Activated CD8-positive, alpha-beta memory T cell treated with anti-CD3 and anti-CD28 coated beads, Interleukin-2, amount 50 U/mL, for 1 hour (primary cell): Measurements from ENCODE around the gene MTMR10.

Source experiments
- DNase-seq: peaks from one replicate; pipeline ENCODE4 v3.0.0-alpha.2; 2020; ENCODE audit errors: extremely low read depth

MTMR10 gene

DNA sequence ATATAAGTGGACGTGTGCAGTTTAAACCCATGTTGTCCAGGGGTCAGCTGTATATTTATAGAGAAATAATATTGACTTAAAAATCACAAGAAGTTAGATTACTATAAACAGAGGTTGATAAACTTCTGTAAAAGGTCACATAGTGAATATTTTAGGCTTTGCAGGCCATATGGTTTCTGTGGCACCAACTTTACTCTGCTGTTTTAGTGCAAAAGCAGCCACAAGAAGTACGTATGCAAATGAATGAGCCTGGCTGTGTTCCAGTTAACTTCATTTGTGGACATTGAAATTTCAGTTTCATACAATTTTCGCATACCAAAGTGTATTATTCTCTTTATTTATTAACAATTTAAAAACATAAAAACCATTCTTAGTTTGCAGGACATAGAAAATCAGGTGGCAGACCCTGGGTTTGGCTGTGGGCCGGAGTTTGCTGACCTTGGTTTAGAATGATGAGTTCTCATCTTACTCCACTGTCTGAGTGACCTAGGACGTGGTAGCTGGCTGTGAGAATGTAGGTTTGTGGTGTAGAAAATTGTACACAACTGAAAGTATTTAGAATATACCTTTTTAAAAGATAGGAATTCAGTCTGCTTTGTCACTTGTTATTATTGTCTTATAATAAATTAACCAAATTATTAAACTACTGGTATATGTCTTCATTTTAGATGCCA lies 71.4 kb downstream of the MTMR10 start:
- no peak for DNase-seq

DNA sequence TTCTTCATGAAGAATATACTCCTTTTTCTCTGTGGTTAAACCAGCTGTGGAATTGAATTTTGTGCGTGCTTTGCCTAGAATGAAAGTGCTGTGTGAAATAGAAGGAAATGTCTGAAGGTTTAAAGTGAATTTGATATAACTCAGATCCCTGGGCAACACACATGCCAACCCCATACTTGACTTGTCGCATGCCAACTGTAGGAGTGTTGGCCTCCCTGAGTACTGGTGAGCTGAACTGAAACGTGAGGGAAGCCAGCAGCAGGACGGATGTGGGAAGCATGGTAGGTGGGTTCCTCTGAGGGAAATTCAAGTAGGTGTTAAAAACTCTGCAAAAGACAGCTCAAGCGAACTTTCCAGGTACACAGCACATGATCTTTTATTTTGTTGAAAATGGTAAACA lies 73.1 kb downstream of the MTMR10 start:
- DNase-seq = no peak

DNA sequence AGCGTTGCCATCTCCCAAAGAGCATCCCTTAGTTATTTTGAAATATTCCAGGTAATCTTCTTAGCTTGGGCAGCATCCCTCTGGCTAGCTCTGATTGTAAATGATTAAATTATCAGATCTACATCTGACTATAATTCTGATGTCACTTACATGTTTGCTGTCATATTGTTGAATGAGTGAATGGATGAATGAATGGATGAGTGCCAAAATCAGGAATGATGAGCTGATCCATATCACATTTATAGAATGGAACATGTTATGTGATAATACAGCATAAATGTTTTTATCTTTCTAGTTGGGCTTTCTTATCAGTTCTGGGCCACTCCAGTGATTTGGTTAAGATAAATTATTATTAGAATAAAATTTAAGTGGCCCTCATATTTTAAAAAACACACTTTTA lies 73.8 kb downstream of the MTMR10 start:
- DNase-seq = no peak

DNA sequence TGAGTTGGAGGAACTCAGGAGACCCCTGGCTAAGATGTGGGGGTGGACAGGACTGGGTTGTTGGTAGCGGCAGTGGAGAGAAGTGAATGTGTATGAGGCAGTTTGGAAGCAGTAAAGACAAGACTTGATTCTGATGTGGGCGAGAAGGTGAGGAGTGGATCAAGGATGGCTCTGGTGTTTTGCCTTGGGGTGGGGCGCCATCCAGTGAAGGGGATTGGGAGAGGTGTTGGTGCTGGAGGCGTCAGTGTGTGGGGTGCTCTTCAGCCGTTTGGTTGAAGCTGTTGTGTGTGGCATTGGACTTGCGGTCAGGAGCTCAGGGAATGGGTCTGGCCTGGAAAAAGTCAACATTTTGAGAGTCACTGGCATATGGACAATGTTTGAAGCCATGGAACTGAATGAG lies 74.4 kb downstream of the MTMR10 start:
- no peak for DNase-seq

DNA sequence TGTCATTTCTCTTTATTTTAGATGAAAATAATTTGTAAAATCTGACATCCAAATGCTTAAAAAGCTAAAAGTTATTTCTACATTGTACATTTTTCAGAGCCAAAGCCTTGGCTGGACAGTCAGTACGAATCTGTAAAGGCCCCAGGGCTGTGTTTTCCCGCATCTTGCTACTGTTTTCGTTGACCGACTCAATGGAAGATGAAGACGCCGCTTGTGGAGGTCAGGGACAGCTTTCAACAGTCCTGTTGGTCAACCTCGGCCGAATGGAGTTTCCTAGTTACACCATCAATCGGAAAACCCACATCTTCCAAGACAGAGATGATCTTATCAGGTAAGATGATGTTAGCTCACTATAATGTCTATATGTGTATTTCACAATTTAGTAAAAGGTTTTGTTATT lies 77.7 kb downstream of the MTMR10 start:
- DNase-seq = no peak

DNA sequence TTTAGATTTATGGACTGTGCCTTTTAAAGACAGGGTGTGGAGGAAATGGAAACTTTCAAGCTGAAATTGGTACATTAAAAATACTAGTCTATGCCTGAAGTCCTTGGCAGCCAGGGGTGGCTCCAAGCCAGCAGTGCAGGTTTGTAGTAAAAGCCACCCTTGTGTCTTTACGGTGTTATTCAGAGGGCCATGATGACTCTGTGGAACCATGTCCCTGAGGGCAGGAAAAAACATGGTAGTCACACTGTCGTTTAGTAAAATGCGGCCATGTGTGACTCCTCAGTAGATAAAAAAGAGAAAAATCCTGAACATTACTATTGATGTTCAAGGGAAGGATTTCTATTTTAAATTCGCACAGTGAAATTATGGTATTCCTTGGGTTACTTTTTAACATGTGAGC lies 85.1 kb downstream of the MTMR10 start:
- no peak for DNase-seq

DNA sequence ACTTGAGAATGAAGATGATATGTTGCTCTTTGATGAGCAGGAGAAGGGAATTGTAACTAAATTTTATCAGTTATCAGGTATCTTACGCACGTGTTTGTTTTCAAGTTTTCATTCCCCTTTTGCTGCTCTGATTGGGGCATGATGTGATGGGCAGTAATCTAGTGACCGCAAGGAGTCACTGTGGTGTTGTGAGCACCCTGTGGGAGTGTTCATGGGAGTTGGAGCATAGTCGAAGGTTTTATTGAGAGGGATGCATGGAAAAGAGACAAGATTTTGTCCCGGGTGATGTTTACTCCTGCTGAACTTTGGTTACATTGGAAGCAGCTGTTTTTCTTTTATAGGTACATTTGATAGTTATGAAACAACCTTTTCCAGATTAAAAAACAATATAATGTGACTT lies 85.6 kb downstream of the MTMR10 start:
- no peak for DNase-seq

DNA sequence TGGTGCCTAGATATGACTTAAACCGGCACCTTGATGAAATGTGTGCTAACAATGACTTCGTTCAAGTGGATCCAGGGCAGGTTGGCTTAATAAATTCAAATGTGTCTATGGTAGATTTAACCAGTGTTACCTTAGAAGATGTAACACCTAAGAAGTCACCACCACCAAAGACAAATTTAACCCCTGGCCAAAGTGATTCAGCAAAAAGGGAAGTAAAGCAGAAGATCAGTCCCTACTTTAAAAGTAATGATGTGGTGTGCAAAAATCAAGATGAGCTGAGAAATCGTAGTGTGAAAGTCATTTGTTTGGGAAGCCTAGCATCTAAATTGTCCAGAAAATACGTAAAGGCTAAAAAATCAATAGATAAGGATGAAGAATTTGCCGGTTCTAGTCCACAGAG lies 86.6 kb downstream of the MTMR10 start:
- no peak for DNase-seq

DNA sequence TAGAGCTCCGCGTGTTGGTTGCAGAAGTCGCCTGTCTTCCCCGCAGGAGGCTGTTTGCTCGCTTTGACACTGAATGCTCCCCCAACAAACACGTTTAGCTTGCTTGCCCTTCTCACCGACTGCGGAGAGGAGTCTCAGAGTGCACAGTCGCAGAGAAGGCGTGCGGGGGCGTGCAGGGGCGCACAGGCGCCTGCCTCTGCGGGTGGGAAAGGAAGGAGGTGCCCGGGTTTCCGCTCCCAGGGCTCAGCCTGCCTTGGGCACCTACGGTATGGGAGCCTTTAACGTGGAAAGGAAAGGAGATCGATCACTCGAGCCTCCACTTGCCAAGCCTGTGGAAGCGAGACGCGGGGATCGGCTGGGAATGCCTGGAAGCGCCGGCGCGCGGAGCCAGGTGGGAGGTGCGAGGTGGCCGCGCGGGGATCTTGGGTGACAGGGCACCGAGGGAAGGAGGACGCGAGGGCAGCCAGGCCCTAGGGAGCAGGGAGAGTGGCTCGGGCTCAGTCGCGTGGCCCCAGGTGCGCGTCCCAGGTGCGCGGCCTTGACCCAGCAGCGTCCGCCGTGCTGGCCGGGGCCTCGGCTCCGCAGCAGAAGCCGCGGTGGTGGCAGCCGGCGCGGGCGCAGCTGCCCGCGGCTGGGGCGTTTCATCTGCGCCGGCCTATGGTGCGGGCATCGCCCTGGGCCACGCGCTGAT lies 87.8 kb downstream of the MTMR10 start, which contains the start of gene FAN1:
FAN1 (plus strand) TSS at position 419 of the 691 bp plus-strand sequence. CDS start 749 bp downstream, outside the sequence.
- peak; percentile 36 for DNase-seq

DNA sequence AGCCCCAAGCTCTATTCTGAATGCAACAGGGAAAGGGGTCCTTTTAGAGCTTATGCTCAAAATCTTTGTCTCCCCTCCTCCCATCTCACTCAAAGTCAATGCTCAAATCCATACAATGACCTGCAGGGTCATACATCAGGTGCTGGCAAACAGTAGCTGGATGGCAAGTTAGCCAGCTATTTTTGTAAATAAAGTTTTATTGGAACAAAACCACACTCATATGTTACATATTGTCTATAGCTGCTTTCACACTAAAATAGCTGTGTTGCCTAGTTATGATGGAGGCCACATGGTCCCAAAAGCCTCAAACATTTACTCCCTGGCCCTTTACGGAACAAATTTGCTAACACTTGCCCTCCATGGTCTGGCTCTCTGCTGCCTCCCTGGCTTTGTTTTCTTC lies 89.5 kb downstream of the MTMR10 start:
- no peak for DNase-seq

DNA sequence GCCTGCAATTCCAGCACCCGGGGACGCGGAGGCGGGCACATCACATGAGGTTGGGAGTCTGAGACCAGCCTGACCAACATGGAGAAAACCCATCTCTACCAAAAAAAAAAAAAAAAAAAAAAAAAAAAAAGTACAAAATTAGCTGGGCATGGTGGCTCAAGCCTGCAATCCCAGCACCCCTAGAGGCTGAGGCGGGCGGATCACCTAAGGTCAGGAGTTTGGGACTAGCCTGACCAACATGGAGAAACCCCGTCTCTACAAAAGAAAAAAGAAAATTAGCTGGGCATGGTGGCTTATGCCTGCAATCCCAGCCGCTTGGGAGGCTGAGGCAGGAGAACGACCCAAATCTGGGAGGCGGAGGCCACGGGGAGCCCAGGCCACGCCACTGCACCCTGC lies 95.2 kb downstream of the MTMR10 start:
- no peak for DNase-seq

DNA sequence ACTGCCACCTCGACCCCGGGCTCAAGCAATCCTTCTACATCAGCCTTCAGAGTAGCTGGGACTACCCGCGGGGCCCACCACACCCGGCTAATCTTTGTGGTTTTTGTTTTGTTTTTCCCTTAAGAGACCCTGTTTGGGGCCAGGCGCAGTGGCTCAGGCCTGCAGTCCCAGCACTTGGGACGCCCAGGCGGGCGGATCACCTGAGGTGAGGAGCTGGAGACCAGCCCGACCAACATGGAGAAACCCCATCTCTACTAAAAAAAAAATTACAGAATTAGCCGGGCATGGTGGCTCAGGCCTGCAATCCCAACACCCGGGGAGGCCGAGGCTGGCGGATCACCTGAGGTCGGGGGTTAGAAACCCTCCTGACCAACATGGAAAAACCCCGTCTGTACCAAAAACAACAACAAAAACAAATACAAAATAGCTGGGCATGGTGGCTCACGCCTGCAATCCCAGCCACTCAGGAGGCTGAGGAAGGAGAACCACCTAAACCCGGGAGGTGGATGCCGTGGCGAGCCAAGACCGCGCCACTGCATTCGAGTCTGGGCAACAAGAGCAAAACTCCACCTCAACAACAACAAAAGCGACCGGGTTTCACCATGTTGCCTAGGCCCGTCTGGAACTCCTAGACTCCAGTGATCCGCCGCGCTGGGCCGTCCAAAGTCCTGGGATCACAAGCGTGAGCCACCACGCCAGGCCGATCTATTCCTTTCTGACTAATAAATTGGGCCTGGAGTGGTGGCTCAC lies 95.8 kb downstream of the MTMR10 start:
- DNase-seq = no peak

DNA sequence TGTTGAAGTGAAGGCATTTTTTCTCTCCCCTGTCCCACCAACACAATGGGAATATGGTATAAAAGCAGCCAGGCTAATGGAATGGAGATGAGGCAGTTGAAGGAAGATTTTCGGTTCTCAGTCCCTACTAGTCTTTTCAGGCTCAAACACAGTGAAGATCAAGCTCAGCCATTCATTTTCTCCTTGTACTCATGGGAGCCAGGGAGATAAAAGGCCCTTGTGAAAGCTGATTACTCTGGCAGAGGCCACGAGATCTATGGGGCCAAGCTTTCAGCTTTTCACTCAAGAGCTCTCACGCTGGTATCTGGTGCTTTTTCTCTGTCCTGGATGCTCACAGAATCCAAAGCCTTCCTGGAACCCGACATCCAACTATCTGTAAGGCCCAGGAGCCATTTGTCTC lies 102.2 kb downstream of the MTMR10 start:
- no peak for DNase-seq
